ENCODE data around the gene DTX3L. TPM values are rescaled to one million over a fixed set of nuclear protein-coding genes. Genes with fewer than 3 reads are reported as not detected.
A peak's percentile ranks its signal among the peaks of the same experiment; 100 is the strongest.

DTX3L gene
- total RNA-seq, result 10 to 100 TPM in 6 of 10 donors, 1 to 10 TPM in 4; 8.0 to 61.1 (median 14.4) TPM
- polyA plus RNA-seq, result 1 to 10 TPM; 3.2 to 7.4 TPM
- long read RNA-seq, donor 1, full-length matches to known transcripts, result 1 of 11 reads
- long read RNA-seq, donor 1, partial matches to known transcripts, result 0 of 11 reads
- long read RNA-seq, donor 1, other reads (novel, unspliced or antisense), result 10 of 11 reads
- long read RNA-seq, donor 2, full-length matches to known transcripts, result 2 of 4 reads
- long read RNA-seq, donor 2, partial matches to known transcripts, result 0 of 4 reads
- long read RNA-seq, donor 2, other reads (novel, unspliced or antisense), result 2 of 4 reads
- long read RNA-seq, donor 3, full-length matches to known transcripts, result 9 of 29 reads
- long read RNA-seq, donor 3, partial matches to known transcripts, result 3 of 29 reads
- long read RNA-seq, donor 3, other reads (novel, unspliced or antisense), result 17 of 29 reads

DNA sequence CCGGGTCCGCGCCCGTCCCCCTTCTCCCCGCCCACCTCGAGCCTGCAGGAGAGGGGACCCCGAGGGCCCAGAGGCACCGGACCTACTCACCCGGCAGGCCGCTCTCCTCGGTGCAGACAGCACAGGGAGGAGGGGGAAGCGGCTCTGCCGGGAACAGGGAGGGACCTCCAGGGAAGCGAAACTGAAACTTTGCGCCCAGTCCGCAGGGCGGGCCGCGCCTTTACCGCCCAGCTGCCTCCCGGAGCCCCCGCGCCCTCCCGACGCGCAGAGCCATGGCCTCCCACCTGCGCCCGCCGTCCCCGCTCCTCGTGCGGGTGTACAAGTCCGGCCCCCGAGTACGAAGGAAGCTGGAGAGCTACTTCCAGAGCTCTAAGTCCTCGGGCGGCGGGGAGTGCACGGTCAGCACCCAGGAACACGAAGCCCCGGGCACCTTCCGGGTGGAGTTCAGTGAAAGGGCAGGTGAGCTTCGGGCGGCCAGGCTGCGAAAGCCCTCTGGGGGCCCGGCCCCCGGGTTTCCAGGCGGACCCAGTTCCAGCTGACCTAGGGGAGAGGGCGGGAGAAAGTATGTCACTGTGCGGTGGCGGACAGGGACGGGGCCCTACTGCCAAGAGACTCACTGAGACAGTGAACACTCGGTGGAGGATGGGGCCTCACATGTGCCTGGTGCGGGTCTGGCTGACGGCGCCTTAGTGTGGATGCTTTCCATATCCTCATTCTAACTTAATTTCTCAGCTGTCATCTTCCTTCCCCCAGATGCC is at the start of gene DTX3L, which contains the start of gene PARP9:
Gene DTX3L (plus strand): TSS at position 184 of the 758 bp plus-strand sequence. CDS start 89 bp downstream, at position 273.
Gene PARP9 (minus strand): TSS at position 146 of the 758 bp plus-strand sequence. CDS start 4,680 bp downstream, outside the sequence.
- no peaks in the 10 kb centered on the region for H3K9me3 ChIP-seq
- H3K36me3 ChIP-seq, result peaks cover 0 to 46% (median 12%) of the 10 kb centered on the region in 9 donors
- H3K27ac ChIP-seq, result peak within 1 kb of the TSS; percentile 86 to 99 (median 96)
- H3K4me1 ChIP-seq, result peaks cover 0 to 76% (median 42%) of the 10 kb centered on the region in 9 donors
- WGBS, 2 donors, result 0% methylated on average over 56 of the region's 56 CpGs
- no peak for TF ChIP-seq CTCF (IDR thresholded peaks at IDR 0.05)
- intact Hi-C loops (cut with DNase I), result loop anchor here in 2 of 10 donors (2.0 to 10.0 kb wide), 2 partner anchors 110 to 116 kb away; partner anchors contain the start of gene PARP14 (in 1 of the 2)
- ATAC-seq, result peak; percentile 98 to 99 (median 98)
- DNase-seq, result peak; percentile 85 to 87
- H3K4me3 ChIP-seq, result peak within 1 kb of the TSS; percentile 58 to 96 (median 90)
- H3K27me3 ChIP-seq, result no peaks in the 10 kb centered on the region

DNA sequence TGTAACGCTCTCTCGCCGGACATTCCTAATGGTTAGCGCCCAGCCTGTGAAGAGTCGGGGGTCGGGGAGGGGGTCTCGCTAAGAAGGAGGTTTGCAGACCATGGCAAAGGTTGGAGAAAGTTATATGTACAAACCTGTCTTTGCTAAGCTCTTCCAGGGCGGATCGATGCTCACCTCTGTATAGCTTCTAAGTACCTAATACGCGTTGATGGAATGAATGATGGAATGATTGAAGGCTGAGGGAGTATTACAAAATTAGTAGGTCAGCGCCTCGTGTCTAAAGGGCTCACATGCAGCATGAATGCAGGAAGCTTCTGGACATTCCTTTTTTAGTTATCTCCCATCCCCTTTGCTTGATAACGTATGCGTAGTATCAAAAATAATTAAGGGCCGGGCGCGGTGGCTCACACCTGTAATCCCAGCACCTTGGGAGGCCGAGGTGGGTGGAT is 49.1 kb upstream of the DTX3L start:
- no peaks in the 10 kb centered on the region for H3K36me3 ChIP-seq
- peak overlapping the region in 8 of 10 donors; percentile 95 to 99 (median 96) for H3K27ac ChIP-seq
- no peaks in the 10 kb centered on the region for H3K27me3 ChIP-seq
- intact Hi-C loops (cut with DNase I), result loop anchor here in 1 of 10 donors (10.0 kb wide), 1 partner anchor 60 kb away; no protein-coding TSS in a partner anchor
- peaks cover 0 to 35% (median 30%) of the 10 kb centered on the region in 9 donors for H3K4me1 ChIP-seq
- H3K9me3 ChIP-seq, result peaks cover 0 to 3% (median 0%) of the 10 kb centered on the region in 11 donors
- peak overlapping the region; percentile 62 to 93 (median 86) for H3K4me3 ChIP-seq
- no peak for ATAC-seq
- no peak for TF ChIP-seq CTCF (IDR thresholded peaks at IDR 0.05)
- WGBS, 2 donors, result 34 to 36% methylated on average over 19 of the region's 19 CpGs
- DNase-seq, result no peak

GRCh38 chr3:122515870-122516269 is 48.3 kb upstream of the DTX3L start:
- WGBS, 2 donors, result 96 to 98% methylated on average over 3 of the region's 3 CpGs
- no peak for TF ChIP-seq CTCF (IDR thresholded peaks at IDR 0.05)

More at GRCh38 chr3:122515870-122516269, 48.3 kb upstream of the DTX3L start:
- no peak overlapping the region for H3K4me3 ChIP-seq
- peaks cover 0 to 33% (median 29%) of the 10 kb centered on the region in 9 donors for H3K4me1 ChIP-seq
- DNase-seq, result no peak
- no peak overlapping the region for H3K27ac ChIP-seq
- H3K9me3 ChIP-seq, result no peaks in the 10 kb centered on the region
- intact Hi-C loops (cut with DNase I), result loop anchor here in 1 of 10 donors (10.0 kb wide), 1 partner anchor 61 kb away; no protein-coding TSS in a partner anchor
- H3K36me3 ChIP-seq, result no peaks in the 10 kb centered on the region
- no peaks in the 10 kb centered on the region for H3K27me3 ChIP-seq
- no peak for ATAC-seq
